Brain microvascular endothelial cell (primary cell): ENCODE measurements around the gene SNX15.
A peak's percentile ranks its signal among the peaks of the same experiment; 100 is the strongest.
"Not testable (repeated sequence)": the region's sequence is repeated elsewhere in the genome, so short reads cannot be mapped to it uniquely, and the experiment has no call there.

Experiments used
- DNase-seq: peaks from one replicate; pipeline ENCODE4 v3.0.0-alpha.2; 2020
- H3K27ac ChIP-seq: fragments of 250-450 bp; sonication (Bioruptor Pico); 2 replicates; pipeline ENCODE4 v1.5.1; 2020; ENCODE audit warnings: mild to moderate bottlenecking, moderate library complexity
- H3K27me3 ChIP-seq: fragments of 250-450 bp; sonication (Bioruptor Pico); replicated peaks from 2 replicates; pipeline ENCODE4 v1.5.1; 2020; ENCODE audit warnings: mild to moderate bottlenecking
- H3K36me3 ChIP-seq: fragments of 250-450 bp; sonication (Bioruptor Pico); replicated peaks from 2 replicates; pipeline ENCODE4 v1.5.1; 2020; ENCODE audit warnings: mild to moderate bottlenecking
- H3K4me3 ChIP-seq: 2 replicates; pipeline ENCODE4 v1.5.1; 2011; ENCODE audit warnings: low read depth, mild to moderate bottlenecking, control low read depth, low read length, moderate library complexity
- in situ Hi-C: cut with HindIII; loops from 2 replicates; pipeline ENCODE4 v1.10.0; 2017; ENCODE audit warnings: low sequenced_read_pairs, low pct_ligation_motif_present
- TF ChIP-seq, protein P1 (sequence below): IDR thresholded peaks from 2 replicates; pipeline ENCODE4 v1.5.1; 2011; ENCODE audit warnings: low read depth, mild to moderate bottlenecking, moderate library complexity, low read length, control low read depth, inconsistent platforms; ENCODE audit errors: missing control alignments

Gene SNX15

DNA sequence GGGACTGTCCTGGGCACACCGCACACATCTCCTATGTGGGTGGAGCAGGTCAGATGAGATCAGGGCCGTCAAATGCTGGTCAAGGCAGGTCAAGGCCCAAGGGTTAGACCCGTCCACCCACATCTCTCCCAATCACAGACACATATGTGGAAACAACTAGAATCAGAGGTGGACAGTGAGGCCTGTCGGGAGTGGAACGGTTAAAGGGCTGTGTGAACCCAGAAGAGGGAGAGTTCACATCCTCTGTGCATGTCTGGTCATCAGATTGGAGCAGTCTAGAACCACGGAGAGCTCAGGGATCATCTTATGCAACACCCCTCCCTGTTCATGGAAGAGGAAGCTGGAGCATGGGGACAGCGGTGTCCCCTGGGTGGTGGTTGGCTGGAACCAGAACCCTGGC lies 7.4 kb upstream of the SNX15 start:
- DNase-seq: no peak
- TF ChIP-seq, protein P1, sequence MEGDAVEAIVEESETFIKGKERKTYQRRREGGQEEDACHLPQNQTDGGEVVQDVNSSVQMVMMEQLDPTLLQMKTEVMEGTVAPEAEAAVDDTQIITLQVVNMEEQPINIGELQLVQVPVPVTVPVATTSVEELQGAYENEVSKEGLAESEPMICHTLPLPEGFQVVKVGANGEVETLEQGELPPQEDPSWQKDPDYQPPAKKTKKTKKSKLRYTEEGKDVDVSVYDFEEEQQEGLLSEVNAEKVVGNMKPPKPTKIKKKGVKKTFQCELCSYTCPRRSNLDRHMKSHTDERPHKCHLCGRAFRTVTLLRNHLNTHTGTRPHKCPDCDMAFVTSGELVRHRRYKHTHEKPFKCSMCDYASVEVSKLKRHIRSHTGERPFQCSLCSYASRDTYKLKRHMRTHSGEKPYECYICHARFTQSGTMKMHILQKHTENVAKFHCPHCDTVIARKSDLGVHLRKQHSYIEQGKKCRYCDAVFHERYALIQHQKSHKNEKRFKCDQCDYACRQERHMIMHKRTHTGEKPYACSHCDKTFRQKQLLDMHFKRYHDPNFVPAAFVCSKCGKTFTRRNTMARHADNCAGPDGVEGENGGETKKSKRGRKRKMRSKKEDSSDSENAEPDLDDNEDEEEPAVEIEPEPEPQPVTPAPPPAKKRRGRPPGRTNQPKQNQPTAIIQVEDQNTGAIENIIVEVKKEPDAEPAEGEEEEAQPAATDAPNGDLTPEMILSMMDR: no peak
- Histone ChIP-seq H3K27me3 (no peaks in the 10 kb centered on the region), H3K27ac (no peak overlapping the region), H3K4me3 (no peak overlapping the region), H3K36me3 (no peaks in the 10 kb centered on the region)
- in situ Hi-C loops: no loop called here

DNA sequence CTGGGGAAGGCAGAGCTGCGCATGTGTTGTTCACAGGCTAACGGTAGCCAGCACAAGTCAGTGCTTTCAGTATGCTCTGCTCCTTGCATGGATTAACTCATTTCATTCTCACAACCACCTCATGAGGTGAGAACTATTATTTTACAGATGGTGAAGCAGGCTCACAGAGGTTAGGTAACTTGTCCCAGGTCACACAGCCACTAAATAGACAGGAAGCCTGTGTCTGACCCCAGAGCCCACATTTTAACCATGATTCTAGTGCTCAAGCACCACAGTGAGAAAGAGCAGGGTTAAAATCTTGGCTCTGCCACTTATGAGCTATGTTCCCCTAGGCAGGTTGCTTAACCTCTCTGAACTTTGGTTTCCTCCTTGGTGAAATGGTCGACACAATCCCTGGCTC lies 6.2 kb upstream of the SNX15 start:
- DNase-seq: no peak
- Histone ChIP-seq H3K27ac (no peak overlapping the region), H3K27me3 (no peaks in the 10 kb centered on the region), H3K4me3 (no peak overlapping the region), H3K36me3 (no peaks in the 10 kb centered on the region)
- TF ChIP-seq, protein P1: no peak
- in situ Hi-C loops: no loop called here

DNA sequence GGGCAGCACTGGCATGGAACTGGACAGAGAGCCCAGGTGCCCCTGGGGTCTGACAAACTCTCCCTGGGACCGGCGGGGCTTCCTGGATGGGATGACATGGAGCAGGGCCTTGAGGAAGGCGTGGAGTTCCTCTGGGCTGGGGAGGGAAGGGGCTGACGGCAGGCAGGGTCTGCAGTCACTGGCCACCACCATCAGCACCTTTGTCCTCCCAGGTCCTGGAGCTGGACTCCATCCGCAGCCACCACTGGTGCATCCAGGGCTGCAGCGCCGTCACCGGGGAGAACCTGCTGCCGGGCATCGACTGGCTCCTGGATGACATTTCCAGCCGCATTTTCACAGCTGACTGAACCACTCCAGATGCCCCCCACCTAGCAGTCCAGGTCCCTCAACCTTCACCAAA lies 5.7 kb upstream of the SNX15 start:
- DNase-seq: no peak
- TF ChIP-seq, protein P1: no peak
- Histone ChIP-seq H3K36me3 (no peaks in the 10 kb centered on the region), H3K27ac (no peak overlapping the region), H3K27me3 (no peaks in the 10 kb centered on the region), H3K4me3 (no peak overlapping the region)
- in situ Hi-C loops: no loop called here

DNA sequence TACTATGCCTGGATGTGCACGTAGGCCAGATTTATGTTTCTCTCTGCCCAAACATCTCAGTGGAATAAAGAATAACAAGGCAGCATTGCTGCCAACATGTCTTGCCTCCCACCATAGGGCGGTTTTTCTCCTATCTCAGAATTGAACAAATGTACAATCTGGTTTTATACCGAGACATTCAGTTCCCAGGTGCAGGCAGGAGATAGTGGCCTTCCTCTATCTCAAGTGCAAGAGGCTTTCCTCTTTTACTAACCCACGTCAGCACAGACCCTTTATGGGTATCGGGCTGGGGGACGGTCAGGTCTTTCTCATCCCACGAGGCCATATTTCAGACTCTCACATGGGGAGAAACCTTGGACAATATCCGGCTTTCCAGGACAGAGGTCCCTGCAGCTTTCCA lies 3.7 kb upstream of the SNX15 start:
- H3K36me3 ChIP-seq, H3K27me3 ChIP-seq, DNase-seq, H3K4me3 ChIP-seq, H3K27ac ChIP-seq, in situ Hi-C loops: not testable (repeated sequence)

DNA sequence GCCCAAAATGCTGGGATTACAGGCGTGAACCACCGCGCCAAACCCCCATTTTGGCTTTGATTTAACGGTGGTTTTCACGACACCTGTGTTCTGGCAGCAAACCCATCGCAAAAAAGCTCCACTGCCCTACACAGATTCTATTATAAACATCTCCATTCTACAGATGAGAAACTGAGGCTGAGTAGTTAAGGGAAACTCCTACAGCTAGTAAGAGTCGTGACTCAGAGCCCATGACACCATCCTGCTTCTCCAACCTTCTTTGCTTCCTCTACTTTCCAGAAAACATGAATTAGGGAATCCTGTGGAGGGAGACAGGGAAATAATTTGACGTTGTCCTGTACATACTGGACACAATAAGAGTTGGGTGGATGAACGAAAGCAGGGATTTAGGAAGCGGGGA lies 429 bp upstream of the SNX15 start:
- in situ Hi-C loops: no loop called here
- H3K27me3 ChIP-seq: no peaks in the 10 kb centered on the region
- peak overlapping the region; percentile 71 for H3K4me3 ChIP-seq
- H3K27ac ChIP-seq: no peak overlapping the region
- DNase-seq: no peak
- H3K36me3 ChIP-seq: no peaks in the 10 kb centered on the region
- TF ChIP-seq, protein P1: no peak

DNA sequence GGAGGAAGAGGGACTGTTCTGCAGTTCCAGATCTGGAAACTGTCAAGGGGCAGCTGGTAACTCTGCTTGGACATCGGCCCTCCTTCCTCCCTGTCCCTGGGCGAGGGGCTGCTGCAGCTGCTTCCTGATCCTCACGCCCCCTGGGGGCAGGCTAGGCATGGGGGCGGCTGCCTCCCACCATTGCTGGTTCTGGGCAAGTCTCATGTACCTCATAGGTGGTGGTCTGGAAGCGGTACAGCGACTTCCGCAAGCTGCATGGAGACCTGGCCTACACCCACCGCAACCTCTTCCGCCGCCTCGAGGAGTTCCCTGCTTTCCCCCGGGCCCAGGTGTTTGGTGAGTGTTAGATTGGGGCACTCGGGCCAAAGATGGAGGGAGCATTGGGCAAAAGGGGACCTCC lies 5.0 kb downstream of the SNX15 start:
- no peaks in the 10 kb centered on the region for H3K27me3 ChIP-seq

More for the DNA sequence above, 5.0 kb downstream of the SNX15 start:
- TF ChIP-seq, protein P1: no peak
- Histone ChIP-seq H3K27ac (no peak overlapping the region), H3K4me3 (no peak overlapping the region), H3K36me3 (peaks cover 9% of the 10 kb centered on the region)
- no peak for DNase-seq
- in situ Hi-C loops: no loop called here
